T-helper 2 cell (primary cell): Measurements from ENCODE around the gene BABAM2.
A peak's percentile ranks its signal among the peaks of the same experiment; 100 is the strongest.
"Not testable (repeated sequence)": the region's sequence is repeated elsewhere in the genome, so short reads cannot be mapped to it uniquely, and the experiment has no call there.

ENCODE experiments used
- DNase-seq, 5 experiments: peaks; one replicate each; pipeline versions ENCODE4 v3.0.0 to v3.0.0-alpha.2; 2012 to 2022

BABAM2 gene

DNA sequence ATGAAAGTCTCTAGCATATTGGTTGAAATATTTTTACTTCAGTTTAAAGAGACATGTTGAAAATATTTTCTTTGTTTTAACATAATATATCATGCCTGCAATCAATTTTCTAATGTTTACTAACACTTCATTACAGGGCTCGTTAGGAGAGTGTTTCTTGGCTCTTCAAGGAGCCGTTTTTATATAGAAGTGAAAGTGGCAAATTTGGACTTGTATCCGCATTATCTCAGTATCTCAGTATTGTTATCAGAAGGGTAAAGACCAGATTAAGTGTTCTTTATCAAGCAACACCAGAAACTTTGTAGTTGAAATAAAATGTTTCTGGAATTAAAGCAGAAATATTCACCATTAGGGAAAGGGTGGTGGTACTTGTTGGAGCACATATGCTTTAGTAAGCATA lies 97.8 kb downstream of the BABAM2 start:
- no peak for DNase-seq

DNA sequence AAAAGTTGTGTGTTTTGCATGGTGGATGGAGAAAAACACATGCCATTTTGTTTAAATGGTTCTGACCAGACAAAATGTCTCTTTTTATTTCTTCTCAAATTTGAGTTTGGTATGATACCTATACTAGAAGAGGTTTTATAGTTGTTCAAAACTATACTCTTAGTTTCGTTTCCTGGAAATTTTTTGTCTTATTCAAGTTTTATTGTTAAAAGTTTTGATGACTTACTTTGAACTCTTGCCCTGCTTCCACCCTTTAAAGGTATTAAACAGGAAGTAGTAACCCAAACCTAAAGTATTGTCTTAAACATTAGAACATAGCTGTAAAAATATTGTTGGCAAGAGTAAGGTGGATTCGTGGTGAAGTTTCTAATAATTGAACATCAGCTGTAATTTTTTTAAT lies 98.2 kb downstream of the BABAM2 start:
- peak in 1 of 5 experiments; percentile 22 for DNase-seq

DNA sequence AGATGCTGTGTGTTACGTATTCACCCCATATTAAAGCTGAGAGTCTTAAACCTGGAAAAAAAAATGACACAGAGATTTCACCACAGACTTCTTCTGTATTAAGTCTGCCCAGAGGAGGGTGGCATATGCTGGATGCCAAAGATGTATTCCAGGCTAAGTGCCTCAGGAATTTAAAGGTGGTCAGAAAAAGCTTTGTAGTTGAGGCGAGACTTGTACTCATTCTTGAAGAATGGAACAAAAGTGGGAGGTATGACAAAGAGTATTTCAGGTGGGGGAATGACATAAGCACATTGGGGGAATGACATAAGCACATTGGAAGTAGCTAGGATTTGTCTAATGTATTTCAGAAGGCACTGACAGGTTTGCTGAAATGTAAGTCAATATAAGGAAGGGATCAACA lies 98.6 kb downstream of the BABAM2 start:
- DNase-seq, result no peak

DNA sequence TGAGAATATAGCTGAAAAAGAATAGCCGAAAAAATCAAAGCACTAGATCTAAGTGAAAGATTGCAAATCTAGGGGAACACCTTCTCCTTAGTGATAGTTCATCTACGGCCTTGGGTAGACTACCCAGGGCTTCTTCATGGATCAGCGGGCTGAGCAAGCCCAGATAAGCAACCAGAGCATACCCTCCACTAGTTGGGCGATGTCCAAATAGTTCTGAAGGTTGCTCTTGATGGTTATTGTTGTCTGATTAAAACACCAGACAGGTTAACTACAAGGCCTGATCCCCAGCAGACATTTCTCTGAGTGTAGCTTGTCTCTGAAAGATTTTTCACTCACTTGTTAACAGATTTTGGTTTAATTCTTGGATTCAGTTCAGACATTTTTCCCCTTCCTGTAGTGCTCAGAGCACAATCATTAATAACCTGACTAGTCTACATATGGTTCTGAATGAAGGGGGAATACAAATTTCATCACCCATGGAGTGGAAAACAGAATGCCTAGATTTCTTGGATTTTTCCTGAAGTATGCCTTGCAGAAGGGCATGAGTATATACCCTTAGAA lies 99.6 kb downstream of the BABAM2 start:
- no peak for DNase-seq

DNA sequence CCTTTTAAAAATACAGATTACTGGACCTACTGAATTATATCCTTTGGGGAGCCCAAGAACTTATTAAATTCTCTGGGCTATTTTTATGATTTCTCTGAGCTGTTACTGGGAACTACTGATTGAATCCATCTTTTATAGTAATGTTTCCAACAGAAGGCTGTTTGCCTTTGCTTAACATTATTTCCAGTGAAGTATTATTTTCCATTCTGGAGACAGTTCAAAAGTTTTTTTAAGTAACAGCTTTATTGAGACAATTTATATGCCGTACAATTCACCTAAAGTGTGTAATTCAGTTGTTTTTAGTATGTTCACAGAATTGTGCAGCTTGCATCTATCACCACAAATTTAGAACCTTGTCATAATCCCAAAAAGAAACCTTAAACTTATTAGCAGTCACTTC lies 100.6 kb downstream of the BABAM2 start:
- no peak for DNase-seq

DNA sequence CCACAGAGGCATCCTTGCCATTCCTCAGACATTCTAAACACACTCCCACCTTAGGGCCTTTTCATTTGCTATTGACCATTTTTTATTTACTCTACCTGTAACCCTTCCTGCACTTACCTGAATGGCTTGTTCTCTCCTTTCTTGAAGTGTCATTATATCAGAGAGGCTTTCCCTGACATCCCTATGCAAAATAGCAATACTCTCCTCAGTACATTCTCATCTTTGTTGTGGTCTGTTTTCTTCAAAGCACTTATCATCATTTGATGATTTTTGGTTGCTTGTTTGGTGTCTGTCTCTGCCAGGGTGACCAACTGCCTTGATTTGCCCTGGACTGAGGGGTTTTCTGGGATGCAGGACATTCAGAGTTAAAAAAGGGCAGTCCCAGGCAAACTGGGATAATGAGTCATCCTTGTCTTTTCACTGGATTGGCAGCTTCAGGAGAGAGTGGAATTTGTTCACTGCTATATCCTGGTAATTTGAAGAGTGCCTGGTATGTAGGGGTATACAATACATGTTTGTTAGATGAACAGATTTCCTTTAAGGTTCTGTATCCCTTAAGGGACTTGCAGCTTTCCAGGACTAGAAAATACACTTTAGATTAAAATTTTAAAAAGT lies 102.4 kb downstream of the BABAM2 start:
- no peak for DNase-seq

DNA sequence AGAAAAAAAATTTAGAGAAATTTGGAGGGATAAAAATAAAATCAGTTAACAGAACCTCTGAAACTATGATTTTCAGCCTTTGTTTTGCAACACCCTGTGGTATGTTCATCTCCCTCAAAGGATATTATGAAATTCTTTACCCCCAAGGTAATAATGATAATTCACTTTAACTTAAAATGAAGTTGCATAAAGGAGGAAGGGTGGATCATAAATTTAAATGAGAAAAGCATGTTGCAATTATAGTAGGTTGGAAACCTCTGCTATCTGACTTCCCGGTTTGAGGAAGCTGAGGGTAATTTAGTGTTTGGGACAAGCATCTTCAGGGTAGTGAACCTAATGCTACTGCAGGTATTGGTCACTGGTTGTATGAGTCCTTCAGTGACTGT lies 102.9 kb downstream of the BABAM2 start:
- no peak for DNase-seq

DNA sequence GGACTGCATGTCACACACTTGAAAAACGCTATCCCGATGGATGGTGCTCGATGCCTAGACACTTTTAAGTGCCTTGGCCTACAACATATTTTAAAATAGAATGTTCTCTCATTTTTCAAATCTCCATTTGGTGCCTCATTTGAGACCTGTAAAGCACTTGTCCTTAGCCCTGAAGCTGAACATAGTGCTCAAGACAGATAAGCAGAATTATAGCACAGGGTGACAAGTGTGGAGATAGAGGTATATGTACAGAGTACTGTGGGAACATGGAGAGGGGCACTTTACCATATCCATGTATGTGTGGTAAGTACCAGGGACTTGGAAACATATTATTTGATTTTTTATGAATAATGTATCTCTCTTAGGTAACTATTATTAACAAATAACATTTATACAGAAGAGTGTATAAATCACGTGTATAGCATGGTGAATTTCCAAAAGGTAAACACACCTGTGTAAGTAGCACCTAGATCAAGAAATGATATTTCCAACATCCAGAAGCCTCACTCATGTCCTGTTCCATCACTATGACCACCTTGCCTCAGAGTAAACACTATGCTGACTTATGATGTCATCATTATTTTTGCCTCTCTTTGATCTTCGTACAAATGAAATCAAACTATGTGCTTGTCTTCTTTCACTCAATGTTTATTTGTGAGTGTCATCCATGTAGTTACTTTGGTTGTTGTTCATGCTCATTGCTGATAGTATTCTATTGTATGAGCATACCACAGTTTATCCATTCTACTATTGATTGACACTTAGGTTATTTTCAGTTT lies 103.6 kb downstream of the BABAM2 start:
- DNase-seq, result no peak

DNA sequence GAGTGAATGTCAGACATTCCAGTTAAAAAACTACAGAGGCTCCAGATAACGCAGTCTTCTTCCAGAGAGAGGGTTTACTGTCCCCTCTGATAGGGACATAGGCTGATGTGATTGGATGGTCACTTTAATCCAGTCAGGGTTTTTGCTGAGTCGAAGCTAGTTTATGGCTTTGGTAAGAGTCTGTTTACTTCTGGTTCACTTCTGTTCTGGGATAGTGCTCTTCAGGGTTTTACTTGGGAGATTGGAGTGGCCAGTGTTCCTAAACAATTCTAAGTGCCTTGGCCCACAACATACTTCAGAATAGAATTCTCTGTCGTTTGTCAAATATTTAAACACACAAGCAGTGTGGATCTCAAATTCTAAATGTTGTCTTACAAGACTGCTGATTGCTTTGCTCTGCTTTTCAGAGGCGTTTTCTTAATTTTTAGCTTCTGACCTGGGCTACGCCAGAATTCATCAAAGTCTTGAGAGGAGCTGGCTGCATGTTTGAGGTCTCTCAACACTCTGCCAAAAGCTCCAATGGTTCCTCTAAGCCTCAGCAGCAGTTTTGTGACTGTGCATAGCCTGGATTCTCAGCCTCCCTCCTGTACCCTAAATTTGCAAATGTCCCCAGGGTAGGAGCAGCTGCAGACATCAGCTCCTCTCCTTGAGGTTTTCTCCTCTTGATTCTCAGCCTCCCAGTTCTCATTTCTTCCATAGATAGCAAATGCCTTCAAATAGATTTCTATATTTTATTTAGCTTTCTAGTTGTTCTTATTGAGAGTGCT lies 105.8 kb downstream of the BABAM2 start:
- no peak for DNase-seq

DNA sequence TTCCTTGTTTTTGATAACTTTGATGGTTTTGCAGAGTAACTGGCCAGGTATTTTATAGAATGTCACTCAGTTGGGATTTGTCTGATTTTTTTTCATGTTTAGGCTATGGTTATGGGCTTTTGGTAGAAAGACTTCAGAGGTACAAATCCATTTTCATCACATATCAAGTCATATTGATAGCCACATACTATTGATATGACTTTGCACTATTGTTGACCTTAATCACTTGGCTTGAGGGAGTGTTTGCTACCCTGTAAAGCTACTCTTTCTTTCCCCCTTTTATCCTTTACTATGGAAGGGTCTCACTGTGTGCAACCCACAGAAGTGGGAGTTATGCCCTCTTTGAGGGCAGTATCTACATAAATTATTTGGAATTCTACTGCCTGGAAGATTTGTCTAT lies 109.8 kb downstream of the BABAM2 start:
- peak in 1 of 5 experiments; percentile 28 for DNase-seq

DNA sequence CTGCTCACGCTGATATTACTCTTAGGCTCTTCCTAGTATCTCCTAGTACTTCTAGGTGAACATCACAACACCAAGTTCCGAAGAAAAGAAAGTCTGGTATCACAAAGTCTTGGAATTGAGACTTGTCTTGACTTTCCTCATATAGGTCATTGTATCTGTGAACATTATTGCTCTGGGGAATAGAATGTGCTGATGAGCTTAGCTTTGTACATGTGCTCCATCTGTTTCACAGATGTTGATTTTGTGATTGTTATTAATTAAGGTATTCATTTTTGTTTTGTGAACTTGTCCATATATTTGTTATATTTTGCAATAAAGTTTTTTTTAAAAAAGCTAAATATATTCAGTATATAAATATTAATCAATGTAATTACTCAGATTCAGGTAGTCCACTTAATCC lies 111.7 kb downstream of the BABAM2 start:
- DNase-seq, result no peak

DNA sequence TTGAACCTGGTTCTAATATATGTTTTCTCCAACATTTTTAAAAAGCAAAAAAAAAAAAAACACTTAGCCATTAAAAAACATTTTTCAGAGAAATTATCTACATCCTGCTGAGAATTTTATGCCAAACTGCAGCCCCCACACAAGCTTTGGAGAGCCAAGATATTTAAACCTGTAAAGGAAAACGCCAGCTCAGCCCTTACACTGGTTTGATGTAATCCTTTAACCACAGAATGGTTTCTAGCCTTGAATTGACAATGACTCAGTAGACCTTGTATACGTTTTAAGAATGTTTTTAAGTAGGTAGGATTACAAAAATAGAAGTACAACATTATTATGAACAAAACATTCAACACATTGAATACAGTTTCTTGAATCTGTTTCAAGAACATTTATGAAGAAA lies 113.6 kb downstream of the BABAM2 start:
- peak in 1 of 5 experiments; percentile 49 for DNase-seq

DNA sequence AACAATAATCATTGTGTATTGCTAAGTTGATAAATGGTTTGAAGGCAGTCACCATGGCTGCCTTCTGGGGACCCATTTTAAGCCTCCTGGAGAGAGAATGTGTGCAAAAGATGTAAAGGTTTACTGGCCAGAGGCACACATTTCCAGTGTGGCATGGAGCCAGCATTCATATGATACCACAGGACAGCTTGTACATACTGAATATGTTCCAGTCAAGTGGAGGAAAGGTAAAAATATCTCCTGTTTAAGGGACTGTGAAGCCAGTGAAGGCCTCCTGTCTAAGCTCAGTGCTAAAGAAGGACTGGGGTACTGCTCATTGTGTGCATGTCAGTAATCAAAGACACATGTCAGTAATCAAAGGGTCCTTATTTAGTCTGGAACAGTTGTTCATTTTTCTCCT lies 119.2 kb downstream of the BABAM2 start:
- no peak for DNase-seq

DNA sequence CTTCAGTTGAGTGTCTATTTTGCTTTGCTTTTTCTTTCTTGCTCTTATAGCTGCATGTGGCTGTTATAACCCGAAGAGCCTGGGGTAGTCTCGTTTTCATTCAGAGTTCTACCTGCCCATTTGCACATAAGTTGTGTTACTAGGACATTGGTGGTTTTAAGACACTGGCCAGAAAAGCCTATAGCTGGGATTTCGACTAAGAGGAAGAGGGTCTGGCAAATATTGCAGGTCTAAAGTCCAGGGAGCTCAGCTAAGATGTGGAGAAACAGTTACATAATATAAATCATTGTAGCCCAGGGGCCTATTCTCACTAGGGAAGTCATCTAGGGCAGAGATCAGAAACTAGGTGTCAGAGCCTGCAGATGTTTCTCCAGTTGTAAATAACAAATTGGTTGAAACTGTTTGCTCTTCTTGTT lies 120.8 kb downstream of the BABAM2 start:
- no peak for DNase-seq

DNA sequence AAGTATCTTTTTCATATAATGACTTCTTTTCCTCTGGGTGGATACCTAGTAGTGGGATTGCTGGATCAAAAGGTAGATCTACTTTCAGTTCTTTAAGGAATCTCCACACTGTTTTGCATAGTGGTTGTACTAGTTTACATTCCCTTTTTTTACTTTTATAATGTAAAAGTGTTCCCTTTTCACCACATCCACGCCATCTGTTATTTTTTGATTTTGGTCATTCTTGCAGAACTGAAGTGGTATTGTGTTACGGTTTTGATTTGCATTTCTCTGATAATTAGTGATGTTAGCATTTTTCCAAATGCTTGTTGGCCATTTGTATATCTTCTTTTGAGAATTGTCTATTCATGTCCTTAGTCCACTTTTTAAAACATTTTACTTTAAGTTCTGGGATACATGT lies 127.9 kb downstream of the BABAM2 start:
- DNase-seq, result not testable (repeated sequence)

DNA sequence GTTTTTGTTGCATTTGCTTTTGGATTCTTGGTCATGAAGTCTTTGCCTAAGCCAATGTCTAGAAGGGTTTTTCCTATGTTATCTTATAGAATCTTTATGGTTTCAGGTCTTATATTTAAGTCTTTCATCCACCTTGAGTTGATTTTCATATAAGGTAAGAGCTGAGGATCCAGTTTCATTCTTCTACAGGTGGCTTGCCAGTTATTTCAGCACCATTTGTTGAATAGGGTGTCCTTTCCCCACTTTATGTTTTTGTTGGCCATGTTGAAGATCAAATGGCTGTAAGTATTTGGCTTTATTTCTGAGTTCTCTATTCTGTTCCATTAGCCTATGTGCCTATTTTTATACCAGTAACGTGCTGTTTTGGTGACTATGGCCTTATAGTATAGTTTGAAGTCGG lies 129.0 kb downstream of the BABAM2 start:
- DNase-seq, result not testable (repeated sequence)

DNA sequence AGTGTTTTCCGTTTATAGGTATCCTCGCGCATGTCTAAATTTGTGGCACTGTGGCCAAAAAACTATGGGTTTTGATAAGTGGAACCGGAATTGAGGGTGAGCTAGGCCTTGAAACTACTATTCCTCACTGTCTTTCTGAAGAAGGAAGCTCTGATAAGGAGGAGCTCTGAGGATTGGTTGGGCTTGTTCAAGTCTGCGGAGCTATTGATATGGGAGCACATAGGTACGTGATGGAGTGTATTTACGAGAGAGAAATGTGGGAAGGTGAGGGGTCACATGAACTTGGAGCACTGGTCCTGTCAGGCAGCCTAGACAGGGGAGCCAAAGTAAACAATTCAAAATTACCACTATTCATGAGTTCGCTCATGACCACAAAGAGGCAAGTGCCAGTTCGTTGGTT lies 131.4 kb downstream of the BABAM2 start:
- DNase-seq, result no peak

DNA sequence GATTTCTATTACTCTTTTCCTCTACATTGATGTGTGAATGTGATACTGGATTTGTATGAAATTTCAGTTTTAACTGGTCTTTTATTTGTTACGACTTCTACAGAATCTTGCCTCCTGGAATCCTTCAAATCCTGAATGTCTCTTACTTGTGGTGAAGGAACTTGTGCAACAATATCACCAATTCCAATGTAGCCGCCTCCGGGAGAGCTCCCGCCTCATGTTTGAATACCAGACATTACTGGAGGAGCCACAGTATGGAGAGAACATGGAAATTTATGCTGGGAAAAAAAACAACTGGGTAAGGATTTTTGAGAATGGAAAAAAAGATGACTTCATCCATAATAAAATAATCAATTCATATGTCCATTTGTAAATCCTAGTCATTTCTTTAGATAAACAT lies 134.6 kb downstream of the BABAM2 start:
- DNase-seq, result no peak

DNA sequence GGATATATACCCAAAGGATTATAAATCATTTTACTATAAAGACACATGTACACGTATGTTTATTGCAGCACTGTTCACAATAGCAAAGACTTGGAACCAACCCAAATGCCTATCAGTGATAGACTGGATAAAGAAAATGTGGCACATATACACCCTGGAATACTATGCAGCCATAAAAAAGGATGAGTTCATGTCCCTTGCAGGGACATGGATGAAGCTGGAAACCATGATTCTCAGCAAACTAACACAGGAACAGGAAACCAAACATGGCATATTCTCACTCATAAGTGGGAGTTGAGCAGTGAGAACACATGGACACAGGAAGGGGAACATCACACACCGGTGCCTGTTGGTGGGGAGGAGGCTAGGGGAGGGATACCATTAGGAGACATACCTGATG lies 135.7 kb downstream of the BABAM2 start:
- not testable (repeated sequence) for DNase-seq

DNA sequence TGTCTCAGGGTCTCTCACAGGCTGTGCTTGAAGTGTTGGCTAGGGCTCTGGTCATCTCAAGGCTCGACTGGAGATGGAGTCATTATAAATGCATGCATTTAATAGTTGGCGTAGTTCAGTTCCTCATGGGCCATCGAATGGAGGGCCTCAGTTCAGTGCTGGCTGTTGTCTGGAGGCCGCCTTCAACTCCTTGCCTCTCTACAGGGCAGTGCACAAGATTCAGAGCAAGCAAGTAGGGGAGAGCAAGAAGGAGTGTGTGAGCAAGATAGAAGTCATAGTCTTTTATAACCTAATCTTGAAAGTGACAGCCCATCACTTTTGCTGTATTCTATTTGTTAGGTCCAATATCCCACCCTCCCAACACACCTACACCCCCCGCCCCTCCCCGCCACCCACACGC lies 137.5 kb downstream of the BABAM2 start:
- no peak for DNase-seq

DNA sequence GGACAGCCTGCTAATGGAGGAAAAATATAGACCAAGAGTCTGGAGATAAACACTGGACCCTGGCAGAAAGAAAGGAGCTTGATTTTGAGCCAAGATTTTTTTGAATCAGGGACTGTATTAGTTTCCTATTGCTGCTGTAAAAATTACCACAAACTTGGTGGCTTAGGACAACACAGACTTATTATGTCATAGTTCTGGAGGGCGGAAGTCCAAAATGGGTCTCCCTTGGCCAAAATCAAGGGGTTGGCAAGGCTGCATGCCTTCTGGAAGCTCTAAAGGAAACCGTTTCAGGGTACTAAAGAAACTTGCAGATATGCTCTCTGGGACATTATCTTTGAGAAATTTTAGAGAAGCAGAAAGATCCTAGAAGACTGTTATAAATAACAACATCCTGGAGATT lies 140.1 kb downstream of the BABAM2 start:
- DNase-seq, result no peak

DNA sequence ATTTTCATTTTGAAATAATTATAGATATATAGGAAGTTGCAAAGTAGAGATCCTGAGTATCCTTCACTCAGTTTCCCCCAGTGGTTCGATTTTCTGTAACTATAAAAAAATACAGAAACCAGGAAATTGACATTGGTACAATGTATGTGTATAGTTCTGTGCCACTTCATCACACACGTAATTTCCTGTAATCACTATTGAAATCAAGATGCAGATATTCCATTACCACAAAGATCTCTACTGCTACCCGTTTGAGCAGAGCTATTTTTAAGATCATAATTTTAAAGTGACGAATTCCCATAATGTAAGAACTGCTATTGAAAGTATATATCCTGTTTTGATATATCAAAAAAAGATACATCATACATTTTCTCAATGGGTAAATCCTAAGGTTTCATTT lies 142.3 kb downstream of the BABAM2 start:
- DNase-seq, result peak in 1 of 5 experiments; percentile 40

DNA sequence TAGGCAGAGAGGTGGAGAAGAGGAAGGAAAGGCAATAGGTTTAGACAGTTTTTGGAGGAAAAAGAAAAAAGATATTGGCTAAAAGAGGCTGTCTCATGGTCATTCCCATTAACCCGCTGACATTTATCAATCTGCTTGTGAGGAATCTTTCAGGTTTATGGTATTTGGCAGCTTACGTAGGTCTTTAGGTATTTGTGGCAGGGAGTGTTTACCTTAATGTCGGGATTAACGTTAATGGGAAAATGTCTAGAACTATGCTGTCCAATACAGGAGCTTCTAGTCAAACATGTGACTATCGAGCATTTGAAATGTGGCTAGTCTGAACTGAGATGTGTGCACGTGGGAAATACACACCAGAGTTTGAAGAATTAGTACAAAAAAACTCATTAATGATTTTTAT lies 144.2 kb downstream of the BABAM2 start:
- DNase-seq, result no peak
